ENCODE data around the gene RAPH1. TPM values are rescaled to one million over a fixed set of nuclear protein-coding genes. Genes with fewer than 3 reads are reported as not detected.
"Not testable (repeated sequence)": the region's sequence is repeated elsewhere in the genome, so short reads cannot be mapped to it uniquely, and the experiment has no call there.

The RAPH1 gene
- total RNA-seq, 1 donor from 2014 or later = 17.2 TPM

DNA sequence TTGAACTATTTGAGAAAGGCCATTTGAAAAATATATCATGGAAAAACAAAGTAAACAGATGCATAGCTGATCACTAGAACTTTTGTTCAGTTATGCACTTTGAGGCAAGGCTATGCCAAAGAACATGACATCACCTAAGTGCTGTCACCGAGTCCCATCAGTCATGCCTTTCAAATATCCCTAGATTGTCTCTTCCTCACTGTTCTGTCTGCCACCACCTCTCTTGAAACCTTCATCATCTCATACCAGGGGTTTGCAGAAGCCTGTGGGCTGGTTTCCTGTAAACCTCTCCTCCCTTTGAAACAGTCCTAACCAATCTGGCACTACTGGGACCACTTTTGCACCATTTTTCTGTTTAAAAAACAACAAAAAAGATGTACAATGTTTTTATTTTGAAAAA lies 12.3 kb upstream of the RAPH1 start:
- intact Hi-C loops (cut with micrococcal nuclease) = no loop called here
- no peak for DNase-seq
- no peak overlapping the region for H3K27ac ChIP-seq (replicated peaks)
- H3K4me1 ChIP-seq = no peaks in the 10 kb centered on the region
- TF ChIP-seq, protein P1, sequence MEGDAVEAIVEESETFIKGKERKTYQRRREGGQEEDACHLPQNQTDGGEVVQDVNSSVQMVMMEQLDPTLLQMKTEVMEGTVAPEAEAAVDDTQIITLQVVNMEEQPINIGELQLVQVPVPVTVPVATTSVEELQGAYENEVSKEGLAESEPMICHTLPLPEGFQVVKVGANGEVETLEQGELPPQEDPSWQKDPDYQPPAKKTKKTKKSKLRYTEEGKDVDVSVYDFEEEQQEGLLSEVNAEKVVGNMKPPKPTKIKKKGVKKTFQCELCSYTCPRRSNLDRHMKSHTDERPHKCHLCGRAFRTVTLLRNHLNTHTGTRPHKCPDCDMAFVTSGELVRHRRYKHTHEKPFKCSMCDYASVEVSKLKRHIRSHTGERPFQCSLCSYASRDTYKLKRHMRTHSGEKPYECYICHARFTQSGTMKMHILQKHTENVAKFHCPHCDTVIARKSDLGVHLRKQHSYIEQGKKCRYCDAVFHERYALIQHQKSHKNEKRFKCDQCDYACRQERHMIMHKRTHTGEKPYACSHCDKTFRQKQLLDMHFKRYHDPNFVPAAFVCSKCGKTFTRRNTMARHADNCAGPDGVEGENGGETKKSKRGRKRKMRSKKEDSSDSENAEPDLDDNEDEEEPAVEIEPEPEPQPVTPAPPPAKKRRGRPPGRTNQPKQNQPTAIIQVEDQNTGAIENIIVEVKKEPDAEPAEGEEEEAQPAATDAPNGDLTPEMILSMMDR (IDR thresholded peaks at IDR 0.05; ENCODE audit: borderline replicate concordance) = no peak
- H3K9me3 ChIP-seq (replicated peaks) = no peaks in the 10 kb centered on the region
- no peaks in the 10 kb centered on the region for H3K27me3 ChIP-seq (ENCODE audit: low read depth)
- H3K4me3 ChIP-seq = no peak overlapping the region
- H3K36me3 ChIP-seq = no peaks in the 10 kb centered on the region

DNA sequence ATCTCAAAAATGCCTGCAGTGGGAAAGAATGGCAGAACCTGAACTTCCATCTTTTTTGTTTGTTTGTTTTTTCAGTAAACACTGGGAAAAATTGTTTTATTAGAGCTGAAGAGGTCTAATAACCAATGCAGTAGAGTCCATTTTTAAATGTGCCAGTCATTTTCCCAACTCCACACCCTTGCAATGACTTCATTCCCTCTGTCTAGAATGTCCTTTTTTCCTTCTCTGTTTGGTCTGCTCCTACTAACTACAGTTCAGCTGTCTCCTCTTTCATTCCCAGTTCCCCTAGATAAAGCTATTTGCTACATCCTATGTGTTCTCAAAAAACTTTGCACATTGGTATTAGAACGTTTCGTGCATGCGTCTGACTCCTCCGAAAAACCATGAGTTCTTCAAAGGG lies 9.3 kb upstream of the RAPH1 start:
- no peak overlapping the region for H3K4me3 ChIP-seq
- H3K36me3 ChIP-seq = no peaks in the 10 kb centered on the region
- no peaks in the 10 kb centered on the region for H3K27me3 ChIP-seq (ENCODE audit: low read depth)
- intact Hi-C loops (cut with micrococcal nuclease) = no loop called here
- no peaks in the 10 kb centered on the region for H3K4me1 ChIP-seq
- TF ChIP-seq, protein P1 (IDR thresholded peaks at IDR 0.05; ENCODE audit: borderline replicate concordance) = no peak
- DNase-seq = no peak
- H3K27ac ChIP-seq (replicated peaks) = no peak overlapping the region
- no peaks in the 10 kb centered on the region for H3K9me3 ChIP-seq (replicated peaks)

DNA sequence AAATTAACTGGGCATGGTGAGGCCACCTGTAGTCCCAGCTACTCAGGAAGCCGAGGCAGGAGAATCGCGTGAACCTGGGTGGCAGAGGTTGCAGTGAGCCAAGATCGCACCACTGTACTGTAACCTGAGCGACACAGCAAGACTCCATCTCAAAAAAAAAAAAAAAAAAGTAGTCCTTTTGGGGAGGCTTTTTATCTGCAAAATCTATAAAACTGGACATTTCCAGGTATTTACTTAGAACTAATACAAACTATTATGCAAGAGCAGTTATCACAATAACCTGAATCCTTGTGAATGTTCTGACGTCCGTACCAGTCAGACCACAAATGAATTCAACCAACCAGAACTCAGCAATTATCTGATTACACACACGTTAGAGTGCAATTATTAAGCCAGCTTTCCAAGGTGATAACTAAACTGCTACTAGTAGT lies 8.8 kb upstream of the RAPH1 start:
- intact Hi-C loops (cut with micrococcal nuclease) = no loop called here
- TF ChIP-seq, protein P1 (IDR thresholded peaks at IDR 0.05; ENCODE audit: borderline replicate concordance) = no peak

DNA sequence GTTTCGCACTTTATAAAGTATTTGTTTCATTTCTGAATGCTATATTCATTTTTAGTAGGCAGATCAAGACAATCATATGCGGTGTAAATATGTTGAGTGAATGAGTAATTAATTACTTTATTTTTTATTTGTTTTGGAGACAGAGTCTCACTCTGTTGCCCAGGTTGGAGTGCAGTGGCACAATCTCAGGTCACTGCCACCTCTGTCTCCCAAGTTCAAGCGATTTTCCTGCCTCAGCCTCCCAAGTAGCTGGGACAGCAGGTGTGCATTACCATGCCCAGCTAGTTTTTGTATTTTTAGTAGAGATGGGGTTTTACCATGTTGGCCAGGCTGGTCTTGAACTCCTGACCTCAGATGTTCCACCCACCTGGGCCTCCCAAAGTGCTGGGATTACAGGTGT lies 5.5 kb upstream of the RAPH1 start:
- H3K27me3 ChIP-seq (ENCODE audit: low read depth); H3K36me3 ChIP-seq; H3K4me3 ChIP-seq; DNase-seq; intact Hi-C loops (cut with micrococcal nuclease); H3K4me1 ChIP-seq: not testable (repeated sequence)
- Histone ChIP-seq H3K9me3 (replicated peaks) (peaks cover 13% of the 10 kb centered on the region), H3K27ac (replicated peaks) (peak overlapping the region; percentile 49)

More for the DNA sequence above, 8.8 kb upstream of the RAPH1 start:
- no peaks in the 10 kb centered on the region for H3K27me3 ChIP-seq (ENCODE audit: low read depth)
- no peak for DNase-seq
- no peaks in the 10 kb centered on the region for H3K9me3 ChIP-seq (replicated peaks)
- H3K4me3 ChIP-seq = no peak overlapping the region
- H3K36me3 ChIP-seq = no peaks in the 10 kb centered on the region
- no peak overlapping the region for H3K27ac ChIP-seq (replicated peaks)
- no peaks in the 10 kb centered on the region for H3K4me1 ChIP-seq

DNA sequence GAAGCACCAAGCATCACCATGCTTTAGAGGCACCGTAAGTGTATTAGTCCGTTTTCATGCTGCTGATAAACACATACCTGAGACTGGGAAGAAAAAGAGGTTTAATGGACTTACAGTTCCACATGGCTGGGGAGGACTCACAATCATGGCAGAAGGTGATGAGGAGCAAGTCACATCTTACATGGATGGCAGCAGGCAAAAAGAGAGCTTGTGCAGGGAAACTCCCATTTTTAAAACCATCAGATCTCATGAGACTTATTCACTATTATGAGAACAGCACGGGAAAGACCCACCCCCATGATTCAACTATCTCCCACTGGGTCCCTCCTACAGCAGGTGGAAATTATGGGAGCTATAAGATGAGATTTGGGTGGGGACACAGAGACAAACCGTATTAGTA lies 3.1 kb upstream of the RAPH1 start:
- Histone ChIP-seq H3K4me1 (peaks cover 24% of the 10 kb centered on the region), H3K9me3 (replicated peaks) (peaks cover 13% of the 10 kb centered on the region)
- intact Hi-C loops (cut with micrococcal nuclease); H3K4me3 ChIP-seq; H3K27ac ChIP-seq (replicated peaks); H3K27me3 ChIP-seq (ENCODE audit: low read depth); DNase-seq; H3K36me3 ChIP-seq: not testable (repeated sequence)

DNA sequence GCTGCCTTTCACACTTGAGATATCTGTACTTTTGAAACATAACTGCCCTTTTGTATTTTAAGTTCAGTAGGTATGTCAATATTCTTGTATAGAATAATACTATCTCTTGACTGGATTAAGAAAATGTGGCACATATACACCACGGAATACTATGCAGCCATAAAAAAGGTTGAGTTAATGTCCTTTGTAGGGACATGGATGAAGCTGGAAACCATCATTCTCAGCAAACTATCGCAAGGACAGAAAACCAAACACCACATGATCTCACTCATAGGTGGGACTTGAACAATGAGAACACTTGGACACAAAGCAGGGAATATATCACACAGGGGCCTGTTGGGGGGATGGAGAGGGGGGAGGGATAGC lies 1.5 kb upstream of the RAPH1 start:
- H3K27ac ChIP-seq (replicated peaks); intact Hi-C loops (cut with micrococcal nuclease): not testable (repeated sequence)

DNA sequence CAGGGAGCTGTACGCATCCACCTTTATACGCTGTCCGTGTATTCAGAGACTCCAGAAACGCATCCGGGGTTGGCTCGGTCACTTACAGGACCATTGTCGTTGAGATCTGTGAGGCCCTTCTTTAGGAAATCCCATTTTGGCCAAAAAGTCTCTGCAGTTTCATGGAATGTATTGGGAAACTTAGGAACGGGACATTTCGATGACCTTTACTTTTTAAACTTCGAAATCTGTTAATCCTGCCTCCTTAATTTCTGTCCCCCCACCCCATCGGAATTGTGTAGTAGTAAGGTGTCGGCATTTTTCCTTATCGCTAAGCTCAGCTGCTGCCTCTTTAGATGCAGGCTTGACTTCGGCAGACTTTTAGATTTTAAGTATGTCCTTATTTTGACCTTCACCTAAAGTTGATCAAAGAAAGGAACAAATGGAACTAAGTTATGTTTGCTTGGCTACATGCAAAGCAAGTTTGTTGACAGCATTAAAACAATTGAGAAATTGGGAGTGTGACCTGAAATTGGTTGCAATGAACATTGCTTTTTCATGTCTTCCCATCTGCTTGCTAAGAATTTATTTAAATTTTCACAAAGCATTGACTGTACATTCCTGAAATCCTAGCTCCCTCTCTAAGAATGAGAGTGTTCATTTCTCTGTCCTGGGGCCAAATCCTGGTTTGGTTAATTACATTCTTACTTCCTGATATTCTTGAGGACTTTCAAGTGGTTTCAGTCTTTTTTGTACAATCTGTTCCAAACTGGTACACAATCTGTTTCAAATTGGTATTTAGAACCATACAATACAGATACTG lies 884 bp upstream of the RAPH1 start:
- TF ChIP-seq, protein P1 (IDR thresholded peaks at IDR 0.05; ENCODE audit: borderline replicate concordance) = no peak
- intact Hi-C loops (cut with micrococcal nuclease) = no loop called here
- no peaks in the 10 kb centered on the region for H3K36me3 ChIP-seq
- peaks cover 13% of the 10 kb centered on the region for H3K9me3 ChIP-seq (replicated peaks)
- H3K27me3 ChIP-seq (ENCODE audit: low read depth) = no peaks in the 10 kb centered on the region
- peak overlapping the region; percentile 93 for H3K27ac ChIP-seq (replicated peaks)
- H3K4me3 ChIP-seq = peak overlapping the region; percentile 94
- H3K4me1 ChIP-seq = peaks cover 41% of the 10 kb centered on the region
- no peak for DNase-seq

More for the DNA sequence above, 1.5 kb upstream of the RAPH1 start:
- Histone ChIP-seq H3K9me3 (replicated peaks) (peaks cover 13% of the 10 kb centered on the region), H3K4me1 (peaks cover 41% of the 10 kb centered on the region)
- H3K36me3 ChIP-seq; H3K4me3 ChIP-seq; H3K27me3 ChIP-seq (ENCODE audit: low read depth); DNase-seq: not testable (repeated sequence)

Data from left ventricle myocardium inferior (tissue), 1 donor.